ENCODE data around the gene ALG10B. TPM values are rescaled to one million over a fixed set of nuclear protein-coding genes. Genes with fewer than 3 reads are reported as not detected.
"Not testable (repeated sequence)": the region's sequence is repeated elsewhere in the genome, so short reads cannot be mapped to it uniquely, and the experiment has no call there.

ALG10B gene
- 8.4 and 8.7 TPM in 2 replicates for total RNA-seq (2014; rRNA removed; shearing (Covaris generic); ENCODE audit: low replicate concordance)

- in situ Hi-C loops (cut with HindIII; ENCODE audit: low pct_unique_long_range_greater_than_20kb, low sequenced_read_pairs) = no loop called here
These were observed at the start of gene ALG10B for GRCh38 chr12:38316391-38317129. ALG10B (plus strand) TSS chr12:38316774; CDS start chr12:38316894, 120 bp downstream.

GRCh38 chr12:38268612-38269011 lies 48.0 kb upstream of the ALG10B start:
- no peak for DNase-seq (ENCODE audit: low read depth)
- in situ Hi-C loops (cut with HindIII; ENCODE audit: low pct_unique_long_range_greater_than_20kb, low sequenced_read_pairs) = no loop called here

More at GRCh38 chr12:38316391-38317129, at the start of gene ALG10B:
- DNase-seq (ENCODE audit: low read depth) = peak; percentile 96

DNA sequence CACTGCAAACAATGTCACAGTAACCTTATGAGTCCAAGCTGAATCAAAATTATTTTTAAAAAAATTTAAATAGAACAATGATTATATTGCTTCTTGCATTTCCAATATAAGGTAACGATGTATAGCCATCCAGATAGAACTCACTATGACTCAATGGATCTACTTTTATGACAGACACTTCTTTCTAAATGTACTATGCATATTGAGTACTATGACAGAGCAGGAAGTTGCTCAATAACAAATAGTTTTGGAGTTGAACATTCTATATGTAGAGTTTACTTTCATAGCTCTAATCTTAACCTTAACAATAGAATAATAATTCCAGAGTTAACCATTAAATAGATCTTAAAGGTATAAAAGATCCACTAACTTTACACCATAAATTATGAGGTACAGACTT lies 46.7 kb upstream of the ALG10B start:
- DNase-seq (ENCODE audit: low read depth) = no peak
- in situ Hi-C loops (cut with HindIII; ENCODE audit: low pct_unique_long_range_greater_than_20kb, low sequenced_read_pairs) = no loop called here

DNA sequence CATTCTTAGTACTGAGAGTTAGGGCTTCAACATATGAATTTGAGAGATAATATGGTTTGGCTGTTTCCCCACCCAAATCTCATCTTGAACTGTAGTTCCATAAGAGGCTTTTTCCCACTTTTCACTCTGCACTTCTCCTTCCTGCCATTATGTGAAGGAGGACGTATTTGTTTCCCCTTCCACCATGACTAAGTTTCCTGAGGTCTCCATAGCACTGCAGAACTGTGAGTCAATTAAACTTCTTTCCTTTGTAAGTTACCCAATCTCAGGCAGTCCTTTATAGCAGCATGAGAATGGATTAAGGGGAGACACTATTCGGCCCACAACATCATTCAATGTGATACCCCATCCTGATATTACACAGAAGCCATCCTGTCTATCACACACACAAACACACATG lies 36.8 kb upstream of the ALG10B start:
- DNase-seq (ENCODE audit: low read depth) = no peak
- in situ Hi-C loops (cut with HindIII; ENCODE audit: low pct_unique_long_range_greater_than_20kb, low sequenced_read_pairs) = no loop called here

DNA sequence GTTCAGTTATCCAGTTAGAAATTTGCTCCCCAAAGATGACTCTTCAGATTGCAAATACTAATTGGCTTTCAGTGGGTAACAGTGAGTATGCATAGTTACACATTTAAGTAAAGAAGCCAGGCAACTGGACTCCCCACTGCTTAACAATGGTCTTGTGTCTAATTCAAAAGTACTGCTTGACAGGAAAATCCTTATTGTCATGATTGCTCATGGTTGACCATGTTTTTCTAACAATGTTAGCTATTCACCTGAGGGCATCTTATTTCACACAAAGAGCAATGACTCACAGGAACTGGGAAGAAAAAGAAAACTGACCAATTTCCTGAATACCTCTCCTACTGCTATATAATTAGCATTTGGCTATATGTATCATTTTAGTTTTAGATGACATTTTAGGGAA lies 33.7 kb upstream of the ALG10B start:
- DNase-seq (ENCODE audit: low read depth) = peak; percentile 83
- in situ Hi-C loops (cut with HindIII; ENCODE audit: low pct_unique_long_range_greater_than_20kb, low sequenced_read_pairs) = no loop called here

GRCh38 chr12:38289396-38289795 lies 27.2 kb upstream of the ALG10B start:
- in situ Hi-C loops (cut with HindIII; ENCODE audit: low pct_unique_long_range_greater_than_20kb, low sequenced_read_pairs) = no loop called here
- DNase-seq (ENCODE audit: low read depth) = no peak

DNA sequence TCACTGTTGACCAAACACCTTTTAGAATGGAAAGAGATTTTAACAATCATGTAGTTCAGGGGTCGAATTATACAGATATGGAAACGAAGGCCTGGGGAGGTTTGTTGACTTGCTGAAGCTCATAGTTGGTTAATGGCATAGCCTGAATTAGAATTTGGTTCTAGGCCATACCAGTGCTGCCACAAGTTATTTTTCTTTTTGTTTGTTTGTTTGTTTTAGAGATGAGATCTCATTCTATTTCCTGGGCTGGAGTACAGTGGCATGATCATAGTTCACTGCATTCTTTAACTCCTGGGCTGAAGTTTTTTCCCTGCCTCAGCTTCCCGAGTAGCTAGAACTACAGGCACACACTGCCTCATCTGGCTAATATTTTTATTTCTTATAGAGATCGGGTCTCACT lies 25.4 kb upstream of the ALG10B start:
- DNase-seq (ENCODE audit: low read depth) = no peak
- in situ Hi-C loops (cut with HindIII; ENCODE audit: low pct_unique_long_range_greater_than_20kb, low sequenced_read_pairs) = no loop called here

- DNase-seq (ENCODE audit: low read depth); in situ Hi-C loops (cut with HindIII; ENCODE audit: low pct_unique_long_range_greater_than_20kb, low sequenced_read_pairs): not testable (repeated sequence)
These were observed 13.6 kb upstream of the ALG10B start for GRCh38 chr12:38302972-38303371.

DNA sequence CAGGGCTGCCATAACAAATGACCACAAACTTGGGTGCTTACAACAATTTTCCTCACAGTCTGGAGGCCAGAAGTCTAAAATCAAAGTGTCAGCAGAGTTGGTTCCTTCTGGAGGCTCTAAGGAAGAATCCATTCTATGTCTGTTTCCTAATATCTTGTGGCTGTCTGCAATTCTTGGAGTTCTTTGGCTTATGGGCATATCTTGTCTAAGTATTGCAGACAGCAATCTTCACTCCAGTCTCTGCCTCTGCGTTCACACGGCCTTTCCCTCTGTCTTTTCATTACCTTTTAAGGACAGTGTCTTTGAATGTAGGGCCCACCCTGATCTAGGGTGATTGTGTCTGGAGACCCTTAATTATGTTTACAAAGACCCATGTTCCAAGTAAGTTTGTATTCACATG lies 5.4 kb downstream of the ALG10B start:
- in situ Hi-C loops (cut with HindIII; ENCODE audit: low pct_unique_long_range_greater_than_20kb, low sequenced_read_pairs); DNase-seq (ENCODE audit: low read depth): not testable (repeated sequence)

DNA sequence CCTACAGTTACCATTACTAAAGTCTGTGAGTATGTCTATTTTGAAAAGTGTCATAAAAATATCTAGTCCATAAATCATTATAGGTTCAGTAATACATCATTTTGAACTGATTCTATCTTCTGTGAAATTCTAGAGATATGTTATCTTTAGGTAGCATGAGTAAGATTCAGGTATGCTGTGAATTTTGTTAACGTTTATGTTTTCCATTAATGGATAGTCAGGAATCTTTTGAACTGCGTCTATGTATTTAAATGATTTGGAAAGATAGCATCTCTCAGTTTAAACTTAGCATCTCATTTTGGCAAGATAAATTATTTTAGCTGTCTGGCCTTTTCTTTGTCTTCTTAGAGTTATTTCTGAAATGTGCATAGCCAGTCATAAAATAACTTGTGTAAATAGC lies 8.3 kb downstream of the ALG10B start:
- DNase-seq (ENCODE audit: low read depth) = no peak
- in situ Hi-C loops (cut with HindIII; ENCODE audit: low pct_unique_long_range_greater_than_20kb, low sequenced_read_pairs) = no loop called here

DNA sequence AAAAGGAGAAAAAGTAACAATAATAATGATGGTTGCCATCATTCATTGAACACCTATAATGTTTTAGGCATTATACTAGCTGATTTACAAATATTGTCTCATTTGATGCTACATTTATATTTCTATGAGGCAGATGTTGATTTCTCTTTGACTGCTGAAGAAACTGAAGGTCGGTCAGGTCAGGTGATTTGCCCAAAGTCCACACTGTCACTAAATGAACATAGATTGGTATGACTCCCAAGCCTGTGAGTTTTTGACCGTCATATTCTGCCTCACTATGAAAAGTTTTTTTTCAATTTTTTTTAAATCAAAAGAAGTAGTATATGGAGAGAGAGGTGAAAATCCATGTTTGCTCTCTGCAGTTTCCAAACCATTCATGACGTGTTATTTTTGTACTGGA lies 10.8 kb downstream of the ALG10B start:
- DNase-seq (ENCODE audit: low read depth) = no peak
- in situ Hi-C loops (cut with HindIII; ENCODE audit: low pct_unique_long_range_greater_than_20kb, low sequenced_read_pairs) = no loop called here

DNA sequence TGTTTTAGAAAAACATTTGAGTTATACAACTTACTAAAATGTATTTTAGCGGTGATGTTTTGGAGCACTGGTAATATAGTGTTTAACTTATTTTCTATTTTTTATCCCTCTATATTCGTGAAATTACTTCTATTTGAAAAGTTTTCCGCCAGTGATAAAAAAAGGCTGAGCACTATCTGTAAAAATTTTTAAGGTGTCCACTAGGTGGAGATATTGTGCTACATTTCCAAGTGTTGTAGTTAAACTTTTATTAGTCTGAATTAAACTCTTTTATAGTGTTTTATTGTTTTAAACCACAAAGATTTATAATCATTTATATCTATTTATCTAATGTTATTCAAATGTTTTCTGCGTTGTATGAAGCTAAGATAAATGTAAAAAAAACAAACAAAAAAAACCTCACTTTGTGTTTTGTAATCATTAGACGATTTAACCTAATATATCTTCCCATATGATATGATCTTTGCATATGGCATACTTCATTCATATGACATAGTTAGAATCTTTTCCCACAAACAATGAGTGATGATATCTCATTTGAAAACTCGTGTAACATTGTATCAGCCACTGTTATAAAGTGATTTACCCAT lies 11.8 kb downstream of the ALG10B start:
- DNase-seq (ENCODE audit: low read depth) = peak; percentile 24
- in situ Hi-C loops (cut with HindIII; ENCODE audit: low pct_unique_long_range_greater_than_20kb, low sequenced_read_pairs) = no loop called here

DNA sequence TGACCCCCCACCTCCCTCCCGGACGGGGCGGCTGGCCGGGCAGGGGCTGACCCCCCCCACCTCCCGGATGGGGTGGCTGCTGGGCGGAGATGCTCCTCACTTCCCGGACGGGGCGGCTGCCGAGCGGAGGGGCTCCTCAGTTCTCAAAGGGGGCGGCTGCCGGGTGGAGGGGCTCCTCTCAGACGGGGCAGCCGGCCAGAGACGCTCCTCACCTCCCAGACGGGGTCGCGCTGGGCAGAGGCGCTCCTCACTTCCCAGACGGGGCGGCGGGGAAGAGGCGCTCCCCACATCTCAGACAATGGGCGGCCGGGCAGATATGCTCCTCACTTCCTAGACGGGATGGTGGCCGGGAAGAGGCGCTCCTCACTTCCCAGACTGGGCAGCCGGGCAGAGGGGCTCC lies 13.8 kb downstream of the ALG10B start:
- in situ Hi-C loops (cut with HindIII; ENCODE audit: low pct_unique_long_range_greater_than_20kb, low sequenced_read_pairs) = not testable (repeated sequence)

DNA sequence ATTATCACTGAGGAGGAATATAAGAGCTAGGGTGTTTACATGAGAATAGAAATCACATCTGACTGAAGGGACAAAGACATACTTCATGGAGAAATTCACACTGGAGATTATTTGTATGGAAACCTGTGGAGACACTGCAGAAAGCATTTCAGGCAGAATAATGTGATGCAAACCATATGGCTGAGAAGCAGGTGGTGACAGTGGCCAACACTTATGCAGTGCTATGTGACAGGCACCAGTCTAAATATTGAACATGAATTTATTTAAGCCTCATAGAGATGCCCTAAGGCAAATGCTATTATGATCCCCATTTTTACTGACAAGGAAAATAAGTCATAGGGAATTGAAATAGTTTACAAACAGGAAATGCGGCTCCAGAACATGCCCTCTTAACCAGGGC lies 16.2 kb downstream of the ALG10B start:
- no peak for DNase-seq (ENCODE audit: low read depth)

More for the DNA sequence above, 13.8 kb downstream of the ALG10B start:
- not testable (repeated sequence) for DNase-seq (ENCODE audit: low read depth)

DNA sequence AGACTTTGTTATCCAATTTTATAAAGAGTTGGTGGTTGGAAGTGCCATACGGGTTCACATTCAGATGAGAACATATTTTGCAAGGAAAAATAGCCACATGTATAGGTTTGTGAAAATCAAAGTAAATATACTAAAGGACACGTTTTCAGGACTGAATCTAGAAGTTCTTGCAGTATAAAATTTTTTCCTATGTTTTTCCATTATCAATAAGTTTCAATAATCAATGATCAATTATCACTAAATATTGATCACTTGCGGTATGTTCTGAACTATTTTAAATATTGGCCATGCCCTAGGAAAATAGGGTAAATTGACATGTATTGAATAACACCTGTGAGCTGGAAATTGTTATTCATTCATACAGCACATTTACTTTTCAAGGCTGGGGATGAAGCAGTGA lies 25.9 kb downstream of the ALG10B start:
- DNase-seq (ENCODE audit: low read depth) = no peak
- in situ Hi-C loops (cut with HindIII; ENCODE audit: low pct_unique_long_range_greater_than_20kb, low sequenced_read_pairs) = no loop called here

More for the DNA sequence above, 16.2 kb downstream of the ALG10B start:
- in situ Hi-C loops (cut with HindIII; ENCODE audit: low pct_unique_long_range_greater_than_20kb, low sequenced_read_pairs) = no loop called here

DNA sequence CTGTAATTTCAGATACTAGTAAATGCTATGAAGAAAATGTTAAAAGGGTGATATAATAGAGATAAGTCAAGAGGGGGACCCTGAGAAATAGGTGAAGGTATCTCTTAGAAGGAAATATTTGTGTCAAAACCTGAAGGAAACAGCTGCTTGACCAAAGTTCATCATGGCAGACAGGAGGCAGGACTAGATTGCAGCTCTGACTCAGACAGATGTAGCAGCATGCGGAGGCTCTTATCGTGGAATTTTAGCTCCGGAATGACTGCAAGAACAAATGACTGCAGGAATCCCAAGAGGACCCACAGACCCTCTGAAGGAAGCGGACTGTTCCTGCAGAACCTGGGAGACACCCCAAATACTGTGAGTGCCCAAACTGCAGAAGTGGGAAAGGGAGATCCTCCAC lies 26.7 kb downstream of the ALG10B start:
- DNase-seq (ENCODE audit: low read depth); in situ Hi-C loops (cut with HindIII; ENCODE audit: low pct_unique_long_range_greater_than_20kb, low sequenced_read_pairs): not testable (repeated sequence)

GRCh38 chr12:38343916-38344315 lies 27.3 kb downstream of the ALG10B start:
- in situ Hi-C loops (cut with HindIII; ENCODE audit: low pct_unique_long_range_greater_than_20kb, low sequenced_read_pairs); DNase-seq (ENCODE audit: low read depth): not testable (repeated sequence)

DNA sequence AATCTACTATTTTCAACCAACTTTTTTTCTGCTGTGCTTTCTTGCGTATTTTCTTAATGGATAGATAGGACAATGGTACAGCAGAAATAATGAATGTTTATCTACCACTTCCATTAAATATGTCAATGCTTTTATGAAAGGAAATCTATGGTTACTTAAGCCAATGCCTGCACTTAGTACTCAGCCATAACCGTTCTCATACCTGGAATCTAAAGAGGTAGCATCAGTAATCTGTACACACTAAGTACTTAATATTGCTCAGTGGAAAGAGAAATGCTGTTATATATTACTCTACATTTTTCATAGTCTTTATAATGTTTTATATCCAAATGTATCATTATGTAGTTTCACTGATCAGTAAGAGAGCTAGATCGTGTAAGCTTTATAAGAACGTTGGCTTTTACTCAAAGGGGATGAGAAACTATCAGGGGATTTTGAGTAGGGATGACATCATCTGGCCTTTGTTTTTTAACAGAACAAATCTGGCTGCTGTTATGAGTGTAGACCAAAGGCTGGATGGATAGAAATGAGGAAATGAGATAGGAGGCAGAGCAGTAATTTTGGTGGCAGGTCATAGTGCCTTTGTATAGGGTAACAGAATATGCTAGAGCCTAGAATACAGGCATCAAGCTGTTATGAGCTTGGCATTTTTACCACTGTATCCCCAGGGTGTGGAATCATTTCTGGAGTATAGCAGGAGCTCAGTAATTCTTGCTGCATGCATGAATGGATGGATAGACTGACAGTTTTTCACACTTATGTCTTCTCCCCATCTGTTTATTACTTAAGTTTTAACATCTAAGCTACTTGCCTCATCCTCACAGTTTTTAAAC lies 34.0 kb downstream of the ALG10B start:
- in situ Hi-C loops (cut with HindIII; ENCODE audit: low pct_unique_long_range_greater_than_20kb, low sequenced_read_pairs) = no loop called here
- no peak for DNase-seq (ENCODE audit: low read depth)

GRCh38 chr12:38351175-38351508 lies 34.6 kb downstream of the ALG10B start:
- in situ Hi-C loops (cut with HindIII; ENCODE audit: low pct_unique_long_range_greater_than_20kb, low sequenced_read_pairs) = not testable (repeated sequence)

More at GRCh38 chr12:38351175-38351508, 34.6 kb downstream of the ALG10B start:
- not testable (repeated sequence) for DNase-seq (ENCODE audit: low read depth)

All from Caki2 (cell line).